GM12865 (cell line): ENCODE data around the gene KCNJ9.
"Not testable (repeated sequence)": the region's sequence is repeated elsewhere in the genome, so short reads cannot be mapped to it uniquely, and the experiment has no call there.

Source experiments
- DNase-seq: peaks from one replicate; pipeline ENCODE4 v3.0.0; 2010; ENCODE audit warnings: low read depth
- H3K4me3 ChIP-seq: 2 replicates; pipeline ENCODE4 v1.5.1; 2011; ENCODE audit warnings: mild to moderate bottlenecking, low read depth, low read length, control low read depth
- CTCF ChIP-seq: IDR thresholded peaks from 2 replicates; pipeline ENCODE4 v1.5.1; 2011; ENCODE audit warnings: low read length, control low read depth, low read depth, inconsistent platforms; ENCODE audit not compliant: insufficient read depth; ENCODE audit errors: missing control alignments

KCNJ9 gene

GRCh38 chr1:160120797-160121196 is 39.5 kb downstream of the KCNJ9 start:
- H3K4me3 ChIP-seq = no peak overlapping the region
- no peak for TF ChIP-seq CTCF
- DNase-seq = no peak

GRCh38 chr1:160121388-160121787 is 40.0 kb downstream of the KCNJ9 start:
- DNase-seq = no peak
- no peak overlapping the region for H3K4me3 ChIP-seq
- TF ChIP-seq CTCF = no peak

- TF ChIP-seq CTCF = no peak
- no peak for DNase-seq
- H3K4me3 ChIP-seq = no peak overlapping the region
Observed at GRCh38 chr1:160122978-160123495, 41.7 kb downstream of the KCNJ9 start.

GRCh38 chr1:160123726-160124125 is 42.4 kb downstream of the KCNJ9 start:
- no peak for TF ChIP-seq CTCF
- H3K4me3 ChIP-seq = no peak overlapping the region
- no peak for DNase-seq

GRCh38 chr1:160124705-160125478 is 43.6 kb downstream of the KCNJ9 start:
- H3K4me3 ChIP-seq = no peak overlapping the region
- TF ChIP-seq CTCF = no peak
- no peak for DNase-seq

GRCh38 chr1:160125746-160126145 is 44.4 kb downstream of the KCNJ9 start:
- no peak for DNase-seq
- TF ChIP-seq CTCF = no peak
- H3K4me3 ChIP-seq = no peak overlapping the region

GRCh38 chr1:160126342-160126741 is 45.0 kb downstream of the KCNJ9 start:
- not testable (repeated sequence) for H3K4me3 ChIP-seq, DNase-seq
